Caki2 (cell line): ENCODE data around the gene ACSL4. TPM values are rescaled to one million over a fixed set of nuclear protein-coding genes. Genes with fewer than 3 reads are reported as not detected.
"Not testable (repeated sequence)": the region's sequence is repeated elsewhere in the genome, so short reads cannot be mapped to it uniquely, and the experiment has no call there.

Experiments used
- DNase-seq: peaks from one replicate; pipeline ENCODE4 v3.0.0-alpha.2; 2015; ENCODE audit warnings: low read depth
- in situ Hi-C: cut with HindIII; loops from 2 replicates; pipeline ENCODE4 v1.10.0; 2016; ENCODE audit warnings: low sequenced_read_pairs, low pct_unique_long_range_greater_than_20kb, mixed read lengths
- total RNA-seq: library from RNA; depleted of rRNA; stranded (reverse); fragments of >200 nt; shearing (Covaris generic); gene quantifications from 2 replicates; pipeline ENCODE4 v1.2.3, GENCODE V29; 2014; ENCODE audit warnings: low replicate concordance

The ACSL4 gene
- total RNA-seq, 1 experiment from 2014 or later, result 32.4 TPM

GRCh38 chrX:109735202-109735744, 2.2 kb upstream of the ACSL4 start:
- in situ Hi-C loops, result no loop called here
- DNase-seq, result no peak

DNA sequence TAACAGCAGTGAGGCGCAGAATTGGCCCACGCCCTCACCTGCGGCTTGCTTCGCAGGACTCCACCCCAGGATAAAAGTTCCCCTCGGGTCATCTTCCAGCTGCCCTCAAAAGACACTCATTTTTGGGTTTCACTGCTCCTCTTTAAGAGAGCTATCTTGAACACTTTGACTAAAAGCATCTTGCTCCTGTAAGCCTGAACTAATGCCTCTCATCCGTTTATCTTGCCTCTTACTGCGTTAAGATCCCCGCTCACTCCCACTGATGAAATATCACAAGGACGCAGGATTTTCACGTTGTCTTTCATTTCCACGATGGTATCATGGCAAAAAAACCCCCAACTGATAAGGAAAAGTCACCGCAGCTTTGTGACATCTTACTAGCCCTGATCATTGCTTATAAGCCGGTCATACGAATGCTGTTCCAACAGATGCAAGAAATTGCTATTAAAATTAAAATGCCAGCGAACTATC, 591 bp upstream of the ACSL4 start:
- in situ Hi-C loops, result no loop called here
- DNase-seq, result no peak

DNA sequence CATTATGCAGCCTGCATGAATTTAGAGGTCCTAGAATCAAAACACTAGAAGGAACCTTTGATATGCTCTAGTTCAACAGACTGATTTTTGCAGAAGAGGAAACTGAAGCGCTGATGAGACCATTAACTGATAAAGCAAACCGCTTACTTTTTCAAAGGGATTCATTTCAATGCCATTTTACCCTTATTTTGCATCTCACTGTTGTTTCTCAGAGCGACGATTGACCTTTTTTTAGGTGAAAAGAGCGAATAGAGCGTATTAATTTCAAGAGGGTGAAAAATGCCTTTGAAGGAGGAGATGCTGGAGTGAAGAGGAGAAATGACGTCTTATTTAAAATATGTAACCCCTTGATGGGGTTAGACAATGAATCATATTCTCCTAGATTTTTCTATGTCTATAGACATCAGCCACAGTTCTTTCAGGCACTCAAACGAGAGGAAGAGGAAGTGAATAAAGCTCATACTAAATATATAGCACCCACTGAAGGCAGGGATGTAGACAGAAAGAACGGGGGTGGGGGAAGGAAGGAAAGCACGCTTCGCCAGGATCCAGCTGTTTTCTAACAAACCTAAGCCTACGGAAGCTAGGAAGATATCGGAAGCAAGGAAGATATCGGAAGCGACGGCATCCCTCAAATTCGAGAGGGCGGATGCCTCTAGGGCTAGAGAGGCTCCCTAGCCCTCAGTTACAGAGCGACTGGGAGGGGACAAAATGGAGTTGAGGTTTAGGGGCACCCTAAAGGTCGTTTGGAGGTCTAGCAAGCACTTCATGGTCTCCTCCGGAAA, 848 bp downstream of the ACSL4 start:
- in situ Hi-C loops, result no loop called here
- DNase-seq, result peak; percentile 23

- in situ Hi-C loops, result no loop called here
- no peak for DNase-seq
Observed at GRCh38 chrX:109728173-109728535, 4.9 kb downstream of the ACSL4 start.

DNA sequence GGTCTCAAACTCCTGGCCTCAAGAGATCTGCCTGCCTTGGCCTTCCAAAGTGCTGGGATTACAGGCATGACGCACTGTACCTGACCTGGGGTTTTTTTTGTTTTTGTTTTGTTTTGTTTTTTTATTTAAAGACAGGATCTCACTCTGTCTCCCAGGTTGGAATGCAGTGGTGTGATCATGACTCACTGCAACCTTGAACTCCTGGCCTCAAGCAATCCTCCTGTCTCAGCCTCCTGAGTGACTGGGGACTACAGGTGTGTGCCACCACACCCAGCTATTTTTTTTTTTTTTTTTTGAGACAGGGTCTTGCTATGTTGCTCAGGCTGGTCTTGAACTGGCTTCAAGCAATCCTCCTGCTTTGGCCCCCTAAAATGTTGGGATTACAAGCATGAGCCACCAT, 8.1 kb downstream of the ACSL4 start:
- DNase-seq, in situ Hi-C loops: not testable (repeated sequence)

GRCh38 chrX:109720947-109721346, 12.1 kb downstream of the ACSL4 start:
- DNase-seq, result no peak
- in situ Hi-C loops, result no loop called here

DNA sequence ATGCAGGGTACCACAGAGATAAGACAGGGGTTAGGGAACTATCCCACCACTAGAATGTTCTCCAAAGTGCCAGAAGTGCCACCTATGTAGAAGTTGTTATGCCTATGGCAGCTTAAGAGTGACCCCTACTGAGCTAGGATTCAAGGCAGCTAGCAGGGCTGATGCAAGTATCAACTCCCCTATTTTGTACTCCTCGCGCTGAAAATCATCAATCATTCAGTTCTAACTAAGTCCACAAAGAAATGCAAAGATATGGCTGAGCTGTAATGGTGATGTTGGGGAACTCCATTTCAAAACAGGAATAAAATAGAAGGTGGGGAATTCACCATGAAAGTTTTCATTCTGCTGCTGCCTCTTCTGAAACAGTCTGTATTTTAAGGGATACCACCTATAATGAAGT, 13.8 kb downstream of the ACSL4 start:
- in situ Hi-C loops, result no loop called here
- no peak for DNase-seq

- no peak for DNase-seq
- in situ Hi-C loops, result no loop called here
Observed at GRCh38 chrX:109716431-109717028, 16.5 kb downstream of the ACSL4 start.

DNA sequence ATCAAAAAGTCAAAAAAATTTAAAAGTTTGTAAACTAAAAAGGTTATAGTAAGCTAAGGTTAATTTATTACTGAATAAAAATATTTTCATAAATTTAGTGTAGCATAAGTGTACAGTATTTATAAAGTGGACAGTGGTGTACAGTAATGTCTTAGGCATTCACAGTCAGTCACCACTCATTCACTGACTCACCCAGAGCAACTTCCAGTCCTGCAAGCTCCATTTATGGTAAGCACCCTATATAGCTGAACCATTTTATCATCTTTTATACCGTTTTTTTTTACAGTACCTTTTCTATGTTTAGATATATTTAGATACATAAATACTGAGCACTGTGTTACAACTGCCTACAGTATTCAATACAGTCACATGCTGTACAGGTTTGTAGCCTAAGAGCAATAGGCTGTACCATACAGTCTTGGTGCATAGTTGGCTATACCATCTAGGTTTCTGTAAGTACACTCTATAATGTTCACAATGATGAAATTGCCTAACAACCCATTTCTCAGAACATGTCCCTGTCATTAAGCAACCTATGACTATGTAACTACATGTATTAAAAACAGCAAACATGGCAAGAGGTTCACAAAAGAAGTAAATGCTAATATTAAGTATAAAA, 18.6 kb downstream of the ACSL4 start:
- in situ Hi-C loops, result no loop called here
- DNase-seq, result peak; percentile 21

DNA sequence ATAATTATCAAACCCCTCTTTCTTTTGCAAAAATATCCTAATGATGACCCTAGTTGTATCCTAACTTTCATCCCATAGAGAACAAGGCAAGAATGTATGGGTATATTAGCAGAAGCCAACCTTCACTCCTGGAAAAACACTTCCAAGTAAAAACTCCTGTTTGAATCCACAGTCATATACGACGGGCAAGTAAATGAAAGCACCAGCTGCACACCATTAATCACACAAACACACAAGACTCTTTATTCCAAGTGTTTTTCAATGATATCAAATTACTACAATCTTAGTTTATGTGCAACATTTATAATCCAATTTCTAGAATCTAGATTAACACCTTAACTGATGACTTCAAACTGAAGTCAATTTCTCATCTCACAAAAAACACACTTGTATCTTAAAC, 22.9 kb downstream of the ACSL4 start:
- in situ Hi-C loops, result no loop called here
- DNase-seq, result no peak

DNA sequence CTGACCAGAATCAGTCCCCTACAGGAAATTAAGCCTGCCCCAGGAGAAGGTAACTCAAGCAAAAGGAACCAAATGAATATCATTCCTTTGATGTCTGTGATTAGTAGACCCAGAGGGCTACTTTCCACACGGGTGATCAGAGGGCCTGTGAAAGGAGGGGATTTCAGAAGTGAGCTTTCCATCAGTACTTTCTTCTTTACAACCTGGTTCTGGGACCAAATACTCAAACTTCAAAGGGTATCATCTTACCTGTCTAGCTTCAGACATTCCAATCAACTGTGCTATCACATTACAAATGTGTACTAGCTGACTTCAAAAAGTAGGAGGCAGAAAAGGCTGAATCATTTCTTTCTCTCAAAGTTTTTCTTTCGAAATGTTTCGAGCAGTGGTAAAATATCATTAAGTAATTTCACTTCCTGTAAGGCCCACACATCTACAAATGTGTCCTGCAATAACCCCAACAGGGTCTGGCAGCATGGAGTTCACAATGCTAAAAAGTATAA, 23.9 kb downstream of the ACSL4 start:
- in situ Hi-C loops, result no loop called here
- peak; percentile 23 for DNase-seq

DNA sequence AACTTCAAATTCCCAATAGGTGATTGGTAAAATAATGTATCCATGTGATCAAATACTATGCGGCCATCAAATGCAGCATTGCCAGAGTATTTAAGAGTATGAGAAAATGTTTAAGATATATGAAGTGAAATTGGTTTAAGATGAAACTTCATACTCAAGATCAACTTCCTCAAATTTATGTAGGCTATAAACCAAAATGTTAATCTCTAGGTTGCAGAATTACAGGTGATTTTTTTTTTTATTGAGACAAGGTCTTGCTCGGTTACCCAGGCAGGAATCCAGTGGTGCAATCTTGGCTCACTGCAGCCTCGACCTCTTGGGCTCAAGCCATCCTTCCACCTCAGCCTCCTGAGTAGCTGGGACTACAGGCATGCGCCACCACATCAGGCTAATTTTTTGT, 25.3 kb downstream of the ACSL4 start:
- no peak for DNase-seq
- in situ Hi-C loops, result no loop called here

DNA sequence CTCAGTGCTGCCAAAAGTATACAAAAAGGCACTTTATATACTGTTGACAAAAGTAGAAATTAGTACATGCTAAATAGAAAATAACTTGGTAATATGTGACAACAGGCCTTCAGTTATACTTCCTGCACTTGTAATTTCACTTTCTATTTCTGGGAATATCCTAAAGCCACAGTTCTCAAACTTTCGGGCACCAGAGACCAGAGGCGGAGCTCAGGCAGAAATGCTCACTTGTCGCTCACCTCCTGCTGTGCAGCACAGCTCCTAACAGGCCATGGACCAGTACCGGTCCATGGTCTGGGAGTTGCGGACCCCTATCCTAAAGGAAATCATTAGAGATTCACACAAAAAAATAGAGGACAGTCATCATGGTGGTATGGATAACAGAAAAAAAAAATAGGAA, 25.7 kb downstream of the ACSL4 start:
- DNase-seq, result no peak
- in situ Hi-C loops, result no loop called here

- in situ Hi-C loops, result no loop called here
- no peak for DNase-seq
Observed at GRCh38 chrX:109704563-109704962, 28.5 kb downstream of the ACSL4 start.

GRCh38 chrX:109697855-109698254, 35.2 kb downstream of the ACSL4 start:
- in situ Hi-C loops, result no loop called here
- no peak for DNase-seq

GRCh38 chrX:109696146-109696740, 36.8 kb downstream of the ACSL4 start:
- in situ Hi-C loops, result no loop called here
- DNase-seq, result no peak

GRCh38 chrX:109695637-109696036, 37.4 kb downstream of the ACSL4 start:
- DNase-seq, result no peak
- in situ Hi-C loops, result no loop called here

DNA sequence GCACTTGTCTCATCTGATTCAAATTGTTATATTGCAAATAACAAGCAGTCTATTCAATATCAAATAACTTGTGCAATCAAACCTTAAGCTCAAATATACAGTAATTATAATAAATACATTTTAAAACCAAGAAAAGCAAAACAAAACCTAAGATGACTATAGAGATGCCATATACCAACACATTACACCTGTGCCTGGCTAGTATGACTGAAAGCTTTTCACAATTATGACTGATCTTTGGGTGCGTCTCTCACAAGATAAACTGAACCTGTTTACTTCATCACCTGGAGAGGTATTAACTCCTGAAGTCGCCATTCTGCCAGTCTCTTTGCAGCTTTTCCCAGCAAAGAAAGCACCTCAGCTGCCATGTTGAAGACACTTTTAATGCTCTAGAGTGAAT, 41.3 kb downstream of the ACSL4 start:
- DNase-seq, result no peak
- in situ Hi-C loops, result no loop called here

DNA sequence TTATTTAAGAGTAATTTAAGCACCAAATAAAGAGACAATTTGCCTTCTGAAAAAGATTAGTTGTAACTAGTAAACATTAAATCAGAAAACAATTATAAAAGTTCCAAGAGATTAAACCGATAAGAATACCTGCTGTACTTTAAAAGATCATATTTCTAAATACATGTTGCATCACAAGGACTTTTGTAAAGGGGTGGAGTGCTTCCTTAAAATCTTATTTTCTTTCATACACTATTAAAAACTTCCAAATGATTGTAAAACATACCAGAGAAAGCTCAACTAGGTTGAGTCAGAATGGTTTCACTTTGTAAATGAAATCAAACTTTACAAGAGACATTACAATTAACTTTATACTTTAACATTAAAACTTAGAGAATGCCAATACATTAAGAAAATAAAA, 41.8 kb downstream of the ACSL4 start:
- in situ Hi-C loops, result no loop called here
- no peak for DNase-seq
